Effector memory CD4-positive, alpha-beta T cell (primary cell): ENCODE results near the gene ZMYM1.
A peak's percentile ranks its signal among the peaks of the same experiment; 100 is the strongest.
"Not testable (repeated sequence)": the region's sequence is repeated elsewhere in the genome, so short reads cannot be mapped to it uniquely, and the experiment has no call there.

Source experiments
- DNase-seq, 3 donors: peaks; one replicate each; pipeline ENCODE4 v3.0.0-alpha.2; 2020
- H3K27ac ChIP-seq: 2 replicates; pipeline ENCODE4 v1.7.0; 2013; ENCODE audit warnings: mild to moderate bottlenecking, low read length, moderate library complexity; ENCODE audit not compliant: insufficient read depth, poor library complexity, severe bottlenecking
- H3K27me3 ChIP-seq: replicated peaks from 2 replicates; pipeline ENCODE4 v1.7.0; 2013; ENCODE audit warnings: mild to moderate bottlenecking, low read length; ENCODE audit not compliant: insufficient read depth, control insufficient read depth, poor library complexity, severe bottlenecking
- H3K36me3 ChIP-seq: 2 replicates; pipeline ENCODE4 v1.7.0; 2013; ENCODE audit warnings: mild to moderate bottlenecking, low read length, moderate library complexity; ENCODE audit not compliant: control insufficient read depth, insufficient read depth
- H3K4me1 ChIP-seq: 2 replicates; pipeline ENCODE4 v1.7.0; 2013; ENCODE audit warnings: low read length, mild to moderate bottlenecking; ENCODE audit not compliant: control insufficient read depth, insufficient read depth, poor library complexity, severe bottlenecking
- H3K4me3 ChIP-seq: 2 replicates; pipeline ENCODE4 v1.7.0; 2013; ENCODE audit warnings: low read length, low read depth, mild to moderate bottlenecking; ENCODE audit not compliant: insufficient read depth, poor library complexity, severe bottlenecking
- H3K9me3 ChIP-seq: 2 replicates; pipeline ENCODE4 v1.7.0; 2013; ENCODE audit warnings: mild to moderate bottlenecking, low read length, moderate library complexity; ENCODE audit not compliant: control insufficient read depth

The ZMYM1 gene

GRCh38 chr1:35069746-35070145, 9.4 kb upstream of the ZMYM1 start:
- H3K4me1 ChIP-seq = no peaks in the 10 kb centered on the region
- H3K9me3 ChIP-seq = no peaks in the 10 kb centered on the region
- no peak overlapping the region for H3K4me3 ChIP-seq
- DNase-seq = no peak
- no peaks in the 10 kb centered on the region for H3K36me3 ChIP-seq
- H3K27ac ChIP-seq = no peak overlapping the region
- H3K27me3 ChIP-seq = no peaks in the 10 kb centered on the region

GRCh38 chr1:35073265-35073811, 5.8 kb upstream of the ZMYM1 start:
- no peaks in the 10 kb centered on the region for H3K4me1 ChIP-seq
- no peak overlapping the region for H3K27ac ChIP-seq
- no peak for DNase-seq
- no peaks in the 10 kb centered on the region for H3K9me3 ChIP-seq
- H3K4me3 ChIP-seq = no peak overlapping the region
- no peaks in the 10 kb centered on the region for H3K27me3 ChIP-seq
- H3K36me3 ChIP-seq = no peaks in the 10 kb centered on the region

- H3K9me3 ChIP-seq, H3K27me3 ChIP-seq, H3K27ac ChIP-seq, H3K4me3 ChIP-seq, H3K4me1 ChIP-seq, H3K36me3 ChIP-seq, DNase-seq: not testable (repeated sequence)
Observed at GRCh38 chr1:35076426-35076825, 2.8 kb upstream of the ZMYM1 start.

GRCh38 chr1:35080171-35080854, 1.1 kb downstream of the ZMYM1 start:
- Histone ChIP-seq H3K27me3 (no peaks in the 10 kb centered on the region), H3K4me3 (no peak overlapping the region), H3K27ac (peak overlapping the region; percentile 79), H3K9me3 (no peaks in the 10 kb centered on the region), H3K36me3 (no peaks in the 10 kb centered on the region), H3K4me1 (no peaks in the 10 kb centered on the region)
- DNase-seq = no peak

GRCh38 chr1:35085421-35085820, 6.2 kb downstream of the ZMYM1 start:
- no peak for DNase-seq
- no peaks in the 10 kb centered on the region for H3K4me1 ChIP-seq
- no peaks in the 10 kb centered on the region for H3K9me3 ChIP-seq
- H3K36me3 ChIP-seq = no peaks in the 10 kb centered on the region
- no peak overlapping the region for H3K4me3 ChIP-seq
- no peak overlapping the region for H3K27ac ChIP-seq
- H3K27me3 ChIP-seq = no peaks in the 10 kb centered on the region

- H3K4me3 ChIP-seq = no peak overlapping the region
- no peak for DNase-seq
- H3K27ac ChIP-seq = no peak overlapping the region
- no peaks in the 10 kb centered on the region for H3K27me3 ChIP-seq
- H3K36me3 ChIP-seq = peaks cover 47% of the 10 kb centered on the region
- no peaks in the 10 kb centered on the region for H3K9me3 ChIP-seq
- H3K4me1 ChIP-seq = no peaks in the 10 kb centered on the region
Observed at GRCh38 chr1:35097224-35097623, 18.0 kb downstream of the ZMYM1 start.

GRCh38 chr1:35111106-35111505, 31.9 kb downstream of the ZMYM1 start:
- Histone ChIP-seq H3K27ac (no peak overlapping the region), H3K9me3 (no peaks in the 10 kb centered on the region), H3K4me3 (no peak overlapping the region), H3K36me3 (peaks cover 3% of the 10 kb centered on the region), H3K4me1 (no peaks in the 10 kb centered on the region), H3K27me3 (no peaks in the 10 kb centered on the region)
- DNase-seq = no peak

- Histone ChIP-seq H3K27me3 (no peaks in the 10 kb centered on the region), H3K4me1 (no peaks in the 10 kb centered on the region), H3K36me3 (peaks cover 3% of the 10 kb centered on the region), H3K9me3 (no peaks in the 10 kb centered on the region), H3K4me3 (no peak overlapping the region), H3K27ac (no peak overlapping the region)
- no peak for DNase-seq
Observed at GRCh38 chr1:35112668-35113067, 33.5 kb downstream of the ZMYM1 start.

GRCh38 chr1:35115459-35116383, 36.5 kb downstream of the ZMYM1 start:
- H3K4me3 ChIP-seq = no peak overlapping the region
- DNase-seq = peak in 1 of 3 donors; percentile 1
- no peaks in the 10 kb centered on the region for H3K9me3 ChIP-seq
- no peak overlapping the region for H3K27ac ChIP-seq
- H3K36me3 ChIP-seq = peaks cover 3% of the 10 kb centered on the region
- H3K27me3 ChIP-seq = no peaks in the 10 kb centered on the region
- no peaks in the 10 kb centered on the region for H3K4me1 ChIP-seq
